GM12892 (cell line): ENCODE data around the gene SBK1.
"Not testable (repeated sequence)": the region's sequence is repeated elsewhere in the genome, so short reads cannot be mapped to it uniquely, and the experiment has no call there.

ENCODE experiments used
- DNase-seq: peaks from one replicate; pipeline ENCODE4 v3.0.0; 2011; ENCODE audit not compliant: insufficient read length
- FAIRE-seq: peaks from 2 replicates; lab custom pipeline; 2011; peaks lifted over from hg19 to GRCh38; lab: Jason Lieb, UNC
- POLR2A ChIP-seq: IDR thresholded peaks from 2 replicates; pipeline ENCODE4 v1.6.1; 2011; ENCODE audit warnings: low read depth, low read length, control low read depth
- POLR2AphosphoS5 ChIP-seq: IDR thresholded peaks from 2 replicates; pipeline ENCODE4 v1.6.1; 2011; ENCODE audit warnings: low read depth, low read length, control low read depth
- TAF1 ChIP-seq: IDR thresholded peaks from 2 replicates; pipeline ENCODE4 v1.6.1; 2011; ENCODE audit warnings: low read depth, mild to moderate bottlenecking, control low read depth, low read length, borderline replicate concordance

The SBK1 gene

DNA sequence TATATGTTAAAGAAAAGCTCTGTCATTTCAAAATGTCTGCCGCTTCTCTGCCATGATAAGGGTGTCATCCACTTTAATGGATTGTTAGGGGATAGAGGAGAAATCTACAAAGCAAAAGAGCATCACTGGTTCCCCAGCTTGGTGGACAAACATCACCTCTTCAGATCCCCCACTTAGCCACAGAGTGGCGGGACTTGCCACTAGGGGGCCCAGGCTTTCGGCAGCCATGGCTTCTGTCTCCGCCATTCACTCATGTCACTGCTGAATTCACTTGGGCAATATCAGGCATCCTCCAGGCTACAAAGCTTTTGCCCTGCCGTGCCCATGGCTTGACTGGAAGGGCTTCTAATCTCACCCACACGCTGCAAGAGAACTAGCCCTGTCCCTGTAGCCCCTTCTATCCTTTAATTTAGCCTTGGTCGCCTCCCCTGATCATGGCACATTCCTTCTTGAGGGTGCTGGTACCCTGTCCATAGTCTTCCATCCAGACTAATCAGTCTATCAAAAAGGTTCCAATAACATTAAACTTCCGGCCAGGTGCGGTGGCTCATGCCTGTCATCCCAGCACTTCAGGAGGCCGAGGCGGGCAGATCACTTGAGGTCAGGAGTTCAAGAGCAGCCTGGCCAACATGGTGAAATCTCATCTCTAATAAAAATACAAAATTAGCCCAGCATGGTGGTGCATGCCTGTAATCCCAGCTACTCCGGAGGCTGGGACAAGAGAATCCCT is 34.7 kb downstream of the SBK1 start:
- TF ChIP-seq POLR2A, result no peak
- TF ChIP-seq POLR2AphosphoS5, result no peak
- TF ChIP-seq TAF1, result no peak
- FAIRE-seq, result no peak
- peak; percentile 70 for DNase-seq

DNA sequence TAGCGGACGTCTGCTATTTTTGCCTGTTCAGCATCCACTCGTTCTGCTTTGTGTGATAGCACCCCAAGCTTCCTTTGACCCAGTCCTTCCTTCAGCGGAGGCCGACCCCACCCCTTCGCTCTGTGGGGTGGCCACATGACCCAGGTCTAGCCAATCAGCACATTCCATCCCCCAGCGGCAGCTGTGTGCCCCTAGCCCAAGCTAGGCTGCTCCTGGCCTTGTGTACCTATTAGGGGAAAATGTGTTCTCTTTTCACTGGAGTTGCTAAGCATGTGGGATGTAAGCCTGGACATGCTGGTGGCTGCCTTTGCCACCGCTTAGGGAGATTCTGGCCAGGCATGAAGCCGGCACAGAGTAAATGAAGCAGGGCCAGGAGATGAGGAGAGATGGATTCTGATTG is 37.9 kb downstream of the SBK1 start:
- DNase-seq, FAIRE-seq: not testable (repeated sequence)

DNA sequence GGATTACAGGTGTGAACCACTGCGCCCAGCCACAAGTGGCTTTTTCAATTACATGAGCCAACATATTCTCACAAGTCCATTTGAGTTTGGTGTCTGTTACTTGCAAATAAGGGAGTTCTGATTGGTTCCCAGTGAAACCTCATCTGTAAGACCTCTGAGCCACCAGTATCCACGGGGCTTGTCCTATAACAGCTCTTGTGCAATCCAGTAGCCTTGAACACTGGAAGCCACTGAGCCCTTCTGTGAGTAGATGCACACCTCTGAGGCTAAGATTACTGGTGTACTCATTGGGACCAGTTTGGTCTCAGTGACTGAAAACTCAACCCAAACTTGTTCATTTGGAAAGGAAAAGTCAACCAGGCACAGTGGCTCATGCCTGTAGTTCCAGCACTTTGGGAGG is 38.7 kb downstream of the SBK1 start:
- not testable (repeated sequence) for DNase-seq, FAIRE-seq

DNA sequence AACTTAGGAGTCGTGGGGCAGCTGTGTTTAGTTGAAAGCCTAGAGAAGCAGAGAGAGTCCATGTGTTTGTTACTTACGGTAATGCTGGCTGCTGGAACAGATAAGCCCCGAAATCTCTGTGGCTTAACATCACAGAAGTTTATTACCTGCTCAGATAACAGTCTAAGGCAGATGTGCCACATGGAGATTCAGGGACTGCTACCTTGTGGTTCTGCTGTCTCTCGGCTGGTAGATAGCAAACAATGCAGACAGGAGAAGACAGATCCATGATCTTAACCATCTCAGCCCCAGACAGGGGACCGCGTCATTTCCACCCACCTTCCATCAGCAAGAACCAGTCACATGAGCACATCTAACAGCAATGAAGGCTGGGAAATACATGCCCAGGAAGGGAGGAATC is 40.3 kb downstream of the SBK1 start:
- not testable (repeated sequence) for DNase-seq

DNA sequence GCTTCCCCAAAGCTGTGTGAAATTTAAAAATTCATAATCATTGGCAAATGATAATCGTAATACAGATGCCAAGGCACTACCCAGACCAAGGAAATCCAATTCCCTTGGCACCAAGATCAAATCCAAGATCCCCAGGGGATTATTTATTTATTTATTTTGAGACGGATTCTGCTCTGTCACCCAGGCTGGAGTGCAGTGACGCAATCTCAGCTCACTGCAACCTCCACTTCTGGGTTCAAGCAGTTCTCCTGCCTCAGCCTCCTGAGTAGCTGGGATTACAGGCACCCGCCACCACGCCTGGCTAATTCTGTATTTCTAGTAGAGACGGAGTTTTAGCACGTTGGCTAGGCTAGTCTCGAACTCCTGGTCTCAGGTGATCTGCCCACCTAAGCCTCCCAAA is 43.4 kb downstream of the SBK1 start:
- not testable (repeated sequence) for DNase-seq, FAIRE-seq

More for the DNA sequence above, 40.3 kb downstream of the SBK1 start:
- not testable (repeated sequence) for FAIRE-seq

DNA sequence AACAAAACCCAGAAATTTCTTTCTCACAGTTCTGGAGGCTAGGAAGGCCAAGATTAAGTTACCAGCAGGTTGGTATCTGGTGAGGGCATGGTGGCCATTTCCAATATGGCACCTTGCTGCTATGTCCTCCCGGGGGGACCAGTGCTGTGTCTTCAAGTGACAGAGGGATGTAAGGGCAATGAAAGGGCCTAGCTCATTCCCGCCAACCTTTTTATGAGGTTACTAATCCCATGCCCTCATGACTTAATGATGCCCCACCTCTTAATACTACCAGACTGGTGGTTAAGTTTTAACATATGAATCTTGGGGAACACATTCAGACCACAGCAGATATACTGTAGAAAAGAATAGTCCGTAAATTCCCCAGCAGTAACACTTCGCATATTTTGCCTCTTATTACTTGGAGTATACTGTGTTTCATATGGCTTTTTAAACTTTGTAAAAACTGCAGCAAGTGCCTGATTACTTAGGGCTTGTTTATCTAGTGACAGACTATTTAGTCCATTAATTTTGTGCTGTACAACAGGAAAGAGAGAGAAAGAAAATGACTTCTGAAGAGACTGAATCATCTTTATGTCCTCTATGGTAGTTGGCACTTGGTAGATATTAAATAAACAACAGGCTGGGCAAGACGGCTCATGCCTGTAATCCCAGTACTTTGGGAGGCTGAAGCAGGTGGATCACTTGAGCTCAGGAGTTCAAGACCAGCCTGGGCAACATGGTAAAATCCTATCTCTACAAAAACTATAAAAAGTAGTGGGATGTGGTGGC is 44.8 kb downstream of the SBK1 start:
- not testable (repeated sequence) for DNase-seq, FAIRE-seq

DNA sequence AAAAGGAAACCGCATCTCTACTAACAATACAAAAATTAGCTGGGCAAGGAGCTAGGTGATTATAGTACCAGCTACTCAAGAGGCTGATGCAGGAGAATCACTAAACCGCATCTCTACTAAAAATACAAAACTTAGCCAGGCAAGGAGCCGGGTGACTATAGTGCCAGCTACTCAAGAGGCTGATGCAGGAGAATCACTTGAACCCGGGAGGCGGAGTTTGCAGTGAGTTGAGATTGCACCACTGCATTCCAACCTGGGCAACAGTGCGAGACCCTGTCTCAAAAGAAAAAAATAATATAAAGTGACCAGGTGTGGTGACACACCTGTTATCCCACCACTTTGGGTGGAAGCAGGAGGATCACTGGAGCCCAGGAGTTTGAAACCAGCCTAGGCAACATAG is 45.9 kb downstream of the SBK1 start:
- FAIRE-seq, DNase-seq: not testable (repeated sequence)

DNA sequence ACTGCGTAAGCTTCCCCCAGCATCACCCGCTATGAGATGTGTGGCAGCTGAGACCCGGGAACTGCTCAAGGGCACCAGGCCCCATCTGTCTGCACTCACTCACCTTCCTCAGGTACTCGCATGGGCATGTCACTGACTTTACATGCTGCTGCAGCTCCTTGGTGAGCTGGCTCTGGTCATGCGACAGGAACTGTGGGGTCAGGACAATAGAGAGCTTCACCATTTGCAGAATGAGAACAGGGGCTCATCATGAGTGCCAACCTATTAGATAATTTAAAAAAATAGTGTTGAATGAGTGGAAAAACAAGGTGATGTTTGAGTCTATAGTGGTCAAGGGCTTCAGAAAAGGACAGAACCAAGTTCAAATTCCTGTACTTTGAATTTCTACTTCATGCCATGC is 70.3 kb downstream of the SBK1 start:
- not testable (repeated sequence) for FAIRE-seq, DNase-seq

DNA sequence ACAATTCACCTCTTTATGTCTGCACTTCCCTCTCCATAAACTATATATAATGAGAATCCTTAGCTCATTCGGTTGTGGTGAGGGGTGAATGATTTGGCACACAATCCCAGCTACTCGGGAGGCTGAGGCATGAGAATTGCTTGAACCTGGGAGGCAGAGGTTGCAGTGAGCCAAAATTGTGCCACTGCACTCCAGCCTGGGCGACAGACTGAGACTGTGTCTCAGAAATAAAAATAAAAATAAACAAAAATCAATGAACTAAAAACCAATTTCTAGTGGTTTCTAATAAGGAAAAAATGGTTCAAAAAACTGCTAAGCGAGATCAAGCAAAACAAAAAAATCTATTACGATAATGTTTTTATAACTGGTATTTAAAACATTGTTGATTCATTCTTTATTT is 71.1 kb downstream of the SBK1 start, which contains the start of gene NPIPB6:
Gene NPIPB6 (minus strand): TSS at position 101 of the 400 bp plus-strand sequence. CDS start 686 bp downstream, outside the sequence.
- FAIRE-seq, DNase-seq: not testable (repeated sequence)

DNA sequence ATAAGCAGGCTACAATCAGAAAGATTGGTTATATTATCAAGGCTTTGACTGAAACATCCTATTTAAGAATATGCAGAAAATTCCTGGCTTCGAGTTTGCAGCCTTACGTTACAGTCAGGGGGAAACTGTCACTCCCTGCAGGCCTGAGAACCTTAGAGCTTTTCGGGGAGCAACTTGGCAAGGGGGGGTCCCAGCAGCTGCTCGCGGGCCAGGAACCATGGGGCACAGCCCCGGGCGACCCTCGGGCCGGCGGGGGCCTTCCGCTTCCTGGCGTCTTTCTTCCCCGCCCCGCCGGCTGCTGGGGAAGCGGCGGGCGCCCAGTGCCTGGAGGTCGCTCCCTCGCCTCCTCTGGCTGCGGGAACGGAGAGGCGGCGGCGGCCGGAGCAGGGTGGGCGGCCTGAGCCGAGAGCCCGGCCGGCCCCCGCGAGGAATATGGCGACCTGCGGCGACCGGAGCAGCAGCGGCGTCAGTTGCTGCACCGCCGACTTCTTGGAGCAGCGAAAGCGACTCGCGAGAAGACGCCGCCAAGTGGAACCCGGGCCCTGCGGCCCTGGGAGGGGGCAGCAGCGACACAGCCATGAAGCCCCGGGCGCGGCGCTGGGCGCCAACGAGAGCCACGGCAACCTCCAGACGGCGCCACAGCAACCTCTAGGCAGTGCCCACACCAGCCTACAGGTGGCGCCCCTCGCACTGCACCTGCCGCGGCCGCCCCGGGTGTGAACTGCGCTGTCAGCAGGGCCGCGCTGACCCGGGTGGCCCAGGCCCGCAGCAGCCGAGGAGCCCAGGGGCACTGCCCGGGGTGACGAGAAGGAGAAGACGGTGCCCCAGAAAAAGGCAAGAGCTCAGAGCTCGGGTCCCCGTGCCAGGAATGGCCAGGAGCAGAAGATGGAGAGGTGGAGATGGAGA is 72.2 kb downstream of the SBK1 start:
- FAIRE-seq, result peak; percentile 89
- not testable (repeated sequence) for DNase-seq

DNA sequence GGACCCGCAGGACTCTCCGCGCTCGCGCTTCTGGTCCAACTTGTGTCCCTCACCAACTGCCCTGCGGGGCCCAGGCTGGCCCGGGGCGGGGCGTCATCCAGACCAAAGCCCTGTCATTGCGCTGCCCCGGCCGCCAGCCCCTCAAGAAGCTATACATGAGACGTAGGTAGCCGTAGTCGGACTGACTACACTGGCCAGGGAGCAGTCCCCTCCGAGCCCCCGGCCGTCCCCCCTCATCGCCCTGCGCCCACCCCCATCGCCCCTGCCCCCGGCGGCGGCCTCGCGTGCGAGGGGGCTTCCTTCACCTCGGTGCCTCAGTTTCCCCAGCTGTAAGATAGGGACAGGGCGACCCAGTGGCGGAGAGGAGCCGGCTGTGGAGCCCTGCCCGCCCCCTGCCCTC is 75.6 kb downstream of the SBK1 start:
- not testable (repeated sequence) for FAIRE-seq, DNase-seq
